SHP77 (cell line): ENCODE data around the gene LRRC4C.
"Not testable (repeated sequence)": the region's sequence is repeated elsewhere in the genome, so short reads cannot be mapped to it uniquely, and the experiment has no call there.

Experiments
- DNase-seq, 2 experiments: peaks; one replicate each; lab custom pipeline; 2025; lab: John Stamatoyannopoulos, UW

LRRC4C gene

DNA sequence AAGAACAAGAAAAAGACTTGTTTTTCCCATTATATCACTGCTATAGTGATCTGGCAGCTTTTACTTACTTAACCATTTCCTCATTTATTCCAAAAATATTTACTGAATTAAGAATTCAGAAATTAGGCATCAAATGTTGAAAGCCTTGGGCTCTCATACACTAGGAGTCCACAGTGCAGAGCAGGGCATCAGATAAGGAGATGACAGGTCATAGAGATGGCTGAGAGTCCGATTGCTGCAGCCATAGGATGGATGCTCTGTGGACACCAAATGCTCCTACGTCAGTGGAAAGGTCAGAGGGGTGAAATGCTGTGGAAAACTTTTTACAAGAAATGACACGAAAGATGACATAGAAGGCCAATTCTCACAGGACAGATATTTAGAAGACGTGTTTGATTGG lies 771.1 kb downstream of the LRRC4C start:
- DNase-seq, result no peak

DNA sequence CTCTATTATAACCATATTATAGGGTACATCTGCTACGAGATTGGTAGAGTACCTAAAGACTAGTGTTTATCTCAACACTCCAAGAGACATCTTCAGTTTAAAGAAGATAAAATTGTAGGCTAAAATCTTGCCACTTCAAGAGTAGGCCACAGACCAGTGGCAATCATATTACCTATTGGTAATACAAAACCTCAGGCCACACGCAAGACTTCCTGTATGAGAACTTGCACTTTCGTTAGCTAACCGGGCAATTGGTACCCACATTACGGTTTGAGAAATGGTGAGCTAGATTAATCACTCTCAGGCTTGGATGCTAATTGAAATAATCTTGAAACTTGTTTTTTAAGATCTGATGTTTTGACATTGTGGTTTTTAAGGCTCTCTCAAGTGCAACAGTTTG lies 772.7 kb downstream of the LRRC4C start:
- DNase-seq, result no peak

DNA sequence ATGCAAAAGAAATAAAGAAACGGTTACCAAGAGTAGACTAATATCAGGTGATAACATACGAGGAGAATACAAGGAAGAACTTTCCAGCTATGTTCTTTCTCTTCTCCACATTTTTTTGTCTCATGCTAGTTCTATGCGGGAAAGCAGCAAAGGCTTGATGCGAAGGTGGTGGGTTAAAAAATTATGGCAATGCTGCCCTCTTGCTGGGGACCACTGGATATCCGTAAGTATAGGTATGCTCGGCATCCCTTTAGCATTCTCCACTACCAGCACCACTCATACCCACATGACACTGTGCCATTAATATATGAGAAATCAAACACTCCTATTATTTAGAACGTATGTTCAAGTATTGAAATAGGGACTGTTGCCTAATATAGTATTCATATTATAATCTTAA lies 776.4 kb downstream of the LRRC4C start:
- no peak for DNase-seq

GRCh38 chr11:40679276-40679675 lies 780.2 kb downstream of the LRRC4C start:
- no peak for DNase-seq

GRCh38 chr11:40647295-40647694 lies 812.2 kb downstream of the LRRC4C start:
- no peak for DNase-seq

DNA sequence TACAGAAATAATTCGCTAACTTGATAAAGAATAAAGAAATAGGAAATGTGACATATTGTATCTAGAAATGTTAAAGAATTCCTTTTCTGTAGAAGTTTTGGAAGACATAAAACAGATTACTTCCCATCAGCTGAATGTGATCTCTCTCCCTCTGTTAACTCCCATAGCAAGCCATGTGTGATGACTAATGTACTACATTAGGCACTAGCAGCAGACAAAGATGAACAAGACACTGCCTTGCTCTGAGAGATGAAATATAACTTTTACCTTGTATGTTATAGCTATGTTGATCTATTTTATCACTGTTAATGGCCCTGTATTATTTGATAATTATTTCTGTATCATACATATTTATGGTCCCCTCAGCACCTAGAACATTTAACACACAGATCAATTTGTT lies 817.2 kb downstream of the LRRC4C start:
- DNase-seq, result no peak

DNA sequence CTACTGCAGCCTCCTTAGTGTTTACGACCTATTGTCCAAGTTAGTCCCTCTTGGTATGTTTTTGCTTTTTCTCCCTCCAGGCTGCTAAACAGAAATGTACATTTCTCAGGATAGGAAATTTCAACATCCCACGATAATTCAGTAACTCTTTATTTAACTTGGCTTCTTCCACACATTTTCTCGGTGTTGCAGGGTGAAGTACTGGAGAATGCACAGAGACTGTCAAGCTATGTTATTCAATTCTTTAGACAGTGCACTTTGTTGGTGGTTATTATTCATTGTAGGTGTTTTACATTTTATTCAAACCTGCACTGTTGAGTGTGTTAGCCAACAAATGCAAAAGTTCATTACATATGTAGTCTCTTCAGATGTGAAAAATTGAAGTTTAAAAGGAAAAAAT lies 839.8 kb downstream of the LRRC4C start:
- no peak for DNase-seq

DNA sequence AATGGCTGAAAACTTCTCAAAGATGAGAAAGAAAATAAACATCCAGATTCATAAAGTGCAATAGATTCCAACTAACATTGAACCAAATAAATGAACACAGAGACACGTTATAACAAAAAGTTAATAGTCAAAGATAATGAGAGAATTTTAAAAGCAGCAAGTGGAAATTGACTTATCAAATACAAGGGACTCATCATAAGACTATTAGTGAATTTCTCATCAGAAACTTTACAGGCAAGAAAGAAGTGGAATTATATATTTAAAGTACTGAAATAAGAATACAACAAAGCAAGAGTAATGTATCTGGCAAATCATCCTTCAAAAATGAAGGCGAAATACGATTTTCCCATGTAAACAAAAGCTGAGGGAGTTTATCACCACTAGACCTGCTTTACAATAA lies 852.7 kb downstream of the LRRC4C start:
- no peak for DNase-seq

GRCh38 chr11:40602866-40603552 lies 856.4 kb downstream of the LRRC4C start:
- DNase-seq, result no peak

- DNase-seq, result no peak
Observed at GRCh38 chr11:40597546-40598113, 861.8 kb downstream of the LRRC4C start.

DNA sequence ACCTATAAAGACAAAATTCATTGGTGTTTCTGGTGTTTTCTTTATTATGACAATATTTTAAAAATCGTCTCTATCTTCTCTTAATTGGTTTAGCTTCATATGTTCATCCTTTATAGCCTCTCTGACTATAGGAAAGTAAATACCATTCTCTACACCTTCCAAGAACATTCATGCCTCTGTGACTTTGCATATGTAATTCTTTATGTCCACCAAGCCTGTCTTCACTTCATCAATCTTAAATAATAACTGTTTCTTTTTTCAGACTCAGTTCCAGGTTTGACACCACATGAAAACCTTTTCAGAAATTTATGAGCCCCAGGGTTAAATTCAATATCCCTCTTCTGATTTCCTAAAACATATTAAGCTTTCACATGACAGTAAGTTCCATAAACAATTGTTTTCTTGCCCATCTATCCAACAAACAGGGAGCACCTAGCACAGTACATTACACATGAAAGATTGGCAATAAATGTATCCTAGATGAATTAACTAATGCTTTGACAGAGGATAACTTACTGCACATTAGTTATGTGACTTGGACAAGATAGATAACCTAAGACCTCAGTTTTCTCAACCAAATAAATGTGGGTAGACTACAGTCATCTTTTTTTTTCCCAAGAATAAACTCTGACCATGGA lies 886.1 kb downstream of the LRRC4C start:
- DNase-seq, result no peak

DNA sequence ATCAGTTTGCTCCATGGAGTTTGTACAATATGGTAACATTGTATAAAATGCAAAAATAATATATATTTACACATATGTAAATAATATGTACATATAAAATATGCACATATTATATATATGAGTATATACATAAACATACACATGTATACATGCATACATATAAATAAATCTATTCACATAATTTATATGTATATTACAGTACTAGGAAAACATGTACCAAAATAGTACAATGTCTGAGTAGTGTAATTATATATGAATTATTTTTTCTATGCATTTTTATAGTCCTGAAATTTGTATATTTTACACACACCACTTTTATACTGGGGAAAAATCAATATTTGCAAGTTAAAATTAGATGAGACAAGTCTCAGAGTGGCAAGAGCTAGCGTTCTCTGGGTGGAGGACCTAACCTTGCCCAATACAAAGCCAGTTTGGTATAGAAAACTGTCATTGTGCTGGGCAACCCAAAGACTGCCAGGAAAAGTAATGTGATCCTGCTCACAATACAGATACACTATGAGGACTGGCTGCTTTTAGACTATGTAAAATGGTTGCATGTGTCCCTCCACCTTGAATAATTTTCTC lies 889.4 kb downstream of the LRRC4C start:
- no peak for DNase-seq

DNA sequence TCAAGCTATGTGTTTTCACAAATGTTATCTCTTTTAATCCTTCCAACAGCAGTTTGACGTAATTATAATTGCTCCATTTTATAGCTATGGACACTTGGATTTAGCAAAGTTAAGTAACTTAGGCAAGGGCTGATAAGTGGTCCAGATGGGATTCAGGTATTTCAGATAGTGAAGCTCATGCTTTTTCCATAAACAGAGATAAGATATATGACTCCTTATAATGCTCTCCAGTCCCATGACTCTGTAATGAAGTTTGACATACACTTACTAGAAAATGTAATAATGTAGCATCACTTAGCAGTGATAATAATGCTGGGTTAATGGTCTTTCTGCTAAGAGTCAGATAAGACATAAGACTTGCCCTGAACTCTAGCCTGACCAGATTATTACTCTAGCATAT lies 892.1 kb downstream of the LRRC4C start:
- DNase-seq, result no peak

- no peak for DNase-seq
Observed at GRCh38 chr11:40544162-40544561, 915.3 kb downstream of the LRRC4C start.

GRCh38 chr11:40542821-40543220 lies 916.6 kb downstream of the LRRC4C start:
- no peak for DNase-seq

GRCh38 chr11:40537734-40538133 lies 921.7 kb downstream of the LRRC4C start:
- DNase-seq, result no peak

- DNase-seq, result not testable (repeated sequence)
Observed at GRCh38 chr11:40522080-40522479, 937.4 kb downstream of the LRRC4C start.

DNA sequence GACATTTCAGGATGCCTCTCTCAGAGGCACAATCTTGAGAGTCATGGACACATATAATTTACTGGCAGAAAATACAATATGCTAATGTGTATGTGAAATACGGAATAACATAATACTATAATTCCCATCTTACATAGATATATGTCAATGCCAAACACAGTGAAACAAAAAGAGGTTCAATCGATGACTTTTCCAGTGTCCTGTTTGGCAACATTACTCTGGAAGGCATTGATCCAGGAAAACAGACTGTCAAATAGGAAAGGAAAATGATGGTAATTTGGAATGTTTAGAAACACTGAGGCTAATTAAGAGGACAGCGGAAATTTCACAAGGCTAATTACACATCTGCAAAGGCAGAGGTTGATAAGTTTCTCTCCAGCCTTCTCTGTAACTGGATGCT lies 942.3 kb downstream of the LRRC4C start:
- no peak for DNase-seq

- DNase-seq, result no peak
Observed at GRCh38 chr11:40514124-40514523, 945.3 kb downstream of the LRRC4C start.

DNA sequence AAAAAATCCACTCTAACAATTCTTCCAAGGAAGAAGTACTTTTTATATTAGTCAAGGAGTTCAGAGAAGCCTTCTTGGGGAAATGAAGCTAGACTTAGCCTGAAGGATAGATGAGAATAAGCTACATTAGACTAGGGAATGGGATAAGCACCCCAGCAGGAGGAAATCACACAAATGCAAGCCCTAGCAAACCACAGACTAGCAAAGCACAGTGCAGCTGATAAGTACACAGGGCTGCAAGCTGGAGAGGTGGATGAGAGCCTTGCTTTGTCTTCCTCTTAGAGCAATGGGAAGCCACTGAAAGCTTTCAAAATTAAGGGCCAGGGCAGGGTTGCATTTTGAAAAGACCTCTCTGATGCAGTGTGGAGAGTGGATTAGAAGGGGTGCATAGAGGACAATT lies 946.2 kb downstream of the LRRC4C start:
- DNase-seq, result no peak

DNA sequence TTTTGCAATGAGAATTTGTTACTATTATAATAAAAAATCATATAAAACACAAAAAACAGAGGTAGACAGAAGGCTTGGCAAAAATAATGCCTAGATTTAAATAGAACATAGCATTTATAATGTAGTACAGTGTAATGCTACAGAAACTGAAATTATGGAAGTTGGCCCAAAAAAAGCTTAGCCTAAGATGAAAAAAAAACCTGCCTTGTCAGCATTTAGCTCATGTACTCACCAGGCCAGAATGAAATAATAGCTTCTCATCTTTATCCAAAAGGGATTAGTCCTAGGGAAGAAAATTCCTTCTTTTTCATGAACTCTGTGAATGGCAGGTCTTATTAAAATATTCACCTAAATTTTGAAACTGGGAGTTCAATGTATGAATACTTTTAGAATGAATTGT lies 951.1 kb downstream of the LRRC4C start:
- no peak for DNase-seq

DNA sequence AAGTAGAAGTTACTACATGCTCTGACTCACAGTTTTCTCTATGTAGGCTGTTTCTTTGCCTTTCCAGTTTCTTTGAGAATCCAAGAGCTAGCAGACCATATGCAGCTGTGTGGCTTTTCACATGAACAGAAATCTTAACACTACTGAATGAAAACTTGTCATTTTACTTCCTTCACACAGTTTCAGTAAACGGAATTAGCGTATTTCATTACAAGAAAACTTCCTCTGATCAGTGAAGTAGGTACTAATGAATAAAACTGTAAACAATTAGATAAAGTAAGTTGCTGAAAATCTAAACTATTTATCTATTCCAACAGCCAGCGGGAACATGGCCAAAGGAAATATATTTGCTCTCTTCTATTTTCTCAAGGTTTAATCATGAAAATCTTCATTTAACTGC lies 953.2 kb downstream of the LRRC4C start:
- no peak for DNase-seq

DNA sequence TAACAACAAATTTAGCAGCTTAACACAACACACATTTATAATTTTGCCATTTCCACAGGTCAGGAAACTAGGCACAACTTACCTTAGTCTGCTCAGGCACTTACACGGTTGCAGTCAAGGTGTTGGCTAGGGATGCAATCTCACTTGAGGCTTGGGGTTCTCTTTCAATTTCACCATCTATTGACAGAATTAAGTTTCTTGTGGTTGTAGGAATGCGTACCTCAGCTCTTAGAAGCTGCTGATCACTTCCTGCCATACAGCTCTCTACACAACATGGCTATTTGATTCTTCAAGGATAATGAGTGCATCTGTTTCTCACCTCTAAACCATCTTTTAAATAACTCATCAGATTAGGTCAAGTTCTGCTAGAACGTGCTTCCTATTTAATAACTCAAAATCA lies 968.1 kb downstream of the LRRC4C start:
- no peak for DNase-seq
